Measurements from ENCODE around the gene E2F4. TPM values are rescaled to one million over a fixed set of nuclear protein-coding genes. Genes with fewer than 3 reads are reported as not detected.

E2F4 gene, protein sequence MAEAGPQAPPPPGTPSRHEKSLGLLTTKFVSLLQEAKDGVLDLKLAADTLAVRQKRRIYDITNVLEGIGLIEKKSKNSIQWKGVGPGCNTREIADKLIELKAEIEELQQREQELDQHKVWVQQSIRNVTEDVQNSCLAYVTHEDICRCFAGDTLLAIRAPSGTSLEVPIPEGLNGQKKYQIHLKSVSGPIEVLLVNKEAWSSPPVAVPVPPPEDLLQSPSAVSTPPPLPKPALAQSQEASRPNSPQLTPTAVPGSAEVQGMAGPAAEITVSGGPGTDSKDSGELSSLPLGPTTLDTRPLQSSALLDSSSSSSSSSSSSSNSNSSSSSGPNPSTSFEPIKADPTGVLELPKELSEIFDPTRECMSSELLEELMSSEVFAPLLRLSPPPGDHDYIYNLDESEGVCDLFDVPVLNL
- total RNA-seq (ENCODE audit: unreplicated experiment), result 64.3 TPM
- long read RNA-seq, transcript E2F4-201 (10 exons, 2,096 nt), result major isoform, 12 of 20 reads
- long read RNA-seq, partial matches to known transcripts, result 0 of 20 reads
- long read RNA-seq, other reads (novel, unspliced or antisense), result 8 of 20 reads

DNA sequence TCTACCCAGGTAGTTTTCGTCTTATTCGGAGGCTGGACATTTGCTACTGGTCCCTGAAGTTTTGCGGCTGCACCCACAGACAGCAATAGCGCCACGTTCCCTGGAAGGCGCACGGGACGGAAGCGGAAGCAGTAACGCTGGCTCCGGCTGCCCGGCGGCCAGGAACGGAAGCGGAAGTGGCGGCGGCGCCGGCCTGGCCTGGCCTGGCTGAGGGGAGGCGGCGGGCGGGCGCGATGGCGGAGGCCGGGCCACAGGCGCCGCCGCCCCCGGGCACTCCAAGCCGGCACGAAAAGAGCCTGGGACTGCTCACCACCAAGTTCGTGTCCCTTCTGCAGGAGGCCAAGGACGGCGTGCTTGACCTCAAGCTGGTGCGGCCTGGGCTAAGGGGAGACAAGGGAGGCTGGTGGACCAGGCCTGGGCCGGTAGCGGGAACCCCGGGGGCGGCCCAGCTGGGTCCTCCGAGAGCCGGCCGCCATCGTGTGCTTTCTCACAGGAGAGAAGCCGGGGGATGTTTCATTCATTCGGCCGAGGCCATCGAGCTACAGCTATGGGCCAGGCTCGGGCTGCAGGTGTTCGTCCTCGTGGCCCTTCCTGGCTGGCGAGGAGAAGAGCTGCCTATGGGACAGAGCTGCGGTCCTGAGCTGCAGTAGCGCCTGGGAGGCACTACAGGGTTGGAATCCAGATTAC is at the start of gene E2F4:
E2F4 (plus strand) TSS at position 161 of the 687 bp plus-strand sequence; CDS start at position 234, 73 bp downstream.
- H3K9me3 Mint-ChIP-seq (ENCODE audit: unreplicated experiment), result peaks cover 17% of the 10 kb centered on the region
- peak within 1 kb of the TSS; percentile 84 for H3K27ac Mint-ChIP-seq (ENCODE audit: unreplicated experiment)
- peak within 1 kb of the TSS; percentile 94 for H3K4me3 Mint-ChIP-seq (ENCODE audit: unreplicated experiment)
- peaks cover 13% of the 10 kb centered on the region for H3K4me1 Mint-ChIP-seq (ENCODE audit: low read depth, unreplicated experiment)
- TF ChIP-seq, protein P1, sequence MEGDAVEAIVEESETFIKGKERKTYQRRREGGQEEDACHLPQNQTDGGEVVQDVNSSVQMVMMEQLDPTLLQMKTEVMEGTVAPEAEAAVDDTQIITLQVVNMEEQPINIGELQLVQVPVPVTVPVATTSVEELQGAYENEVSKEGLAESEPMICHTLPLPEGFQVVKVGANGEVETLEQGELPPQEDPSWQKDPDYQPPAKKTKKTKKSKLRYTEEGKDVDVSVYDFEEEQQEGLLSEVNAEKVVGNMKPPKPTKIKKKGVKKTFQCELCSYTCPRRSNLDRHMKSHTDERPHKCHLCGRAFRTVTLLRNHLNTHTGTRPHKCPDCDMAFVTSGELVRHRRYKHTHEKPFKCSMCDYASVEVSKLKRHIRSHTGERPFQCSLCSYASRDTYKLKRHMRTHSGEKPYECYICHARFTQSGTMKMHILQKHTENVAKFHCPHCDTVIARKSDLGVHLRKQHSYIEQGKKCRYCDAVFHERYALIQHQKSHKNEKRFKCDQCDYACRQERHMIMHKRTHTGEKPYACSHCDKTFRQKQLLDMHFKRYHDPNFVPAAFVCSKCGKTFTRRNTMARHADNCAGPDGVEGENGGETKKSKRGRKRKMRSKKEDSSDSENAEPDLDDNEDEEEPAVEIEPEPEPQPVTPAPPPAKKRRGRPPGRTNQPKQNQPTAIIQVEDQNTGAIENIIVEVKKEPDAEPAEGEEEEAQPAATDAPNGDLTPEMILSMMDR (IDR thresholded peaks at IDR 0.05; ENCODE audit: partially characterized antibody, unreplicated experiment), result no peak
- H3K27me3 Mint-ChIP-seq (ENCODE audit: unreplicated experiment), result peaks cover 8% of the 10 kb centered on the region
- DNase-seq, result peak; percentile 91
- H3K36me3 Mint-ChIP-seq (ENCODE audit: unreplicated experiment), result no peaks in the 10 kb centered on the region

DNA sequence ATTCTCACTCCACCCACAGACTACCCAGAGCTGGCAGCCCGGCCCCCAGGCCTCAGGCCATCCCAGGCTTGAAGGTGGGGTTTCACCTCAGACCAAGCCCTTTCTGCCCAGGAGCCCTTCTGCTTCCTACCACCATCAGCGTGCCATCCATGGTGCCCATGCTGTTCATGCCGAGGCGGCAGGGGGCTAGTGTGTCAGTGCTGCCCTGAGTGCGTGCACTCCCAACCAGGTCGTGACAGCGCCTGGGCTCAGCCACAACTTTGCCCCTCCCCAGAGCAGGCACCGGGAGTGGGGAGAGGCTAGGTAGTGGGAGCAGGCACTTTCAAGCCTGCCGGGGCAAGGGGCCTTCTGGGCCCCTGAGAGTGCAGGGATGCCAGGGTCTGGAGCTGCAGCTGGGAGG is 49.6 kb upstream of the E2F4 start:
- TF ChIP-seq, protein P1 (IDR thresholded peaks at IDR 0.05; ENCODE audit: partially characterized antibody, unreplicated experiment), result no peak
- Mint-ChIP-seq H3K27me3 (ENCODE audit: unreplicated experiment) (no peaks in the 10 kb centered on the region), H3K9me3 (ENCODE audit: unreplicated experiment) (peaks cover 2% of the 10 kb centered on the region), H3K27ac (ENCODE audit: unreplicated experiment) (no peak overlapping the region), H3K36me3 (ENCODE audit: unreplicated experiment) (peaks cover 5% of the 10 kb centered on the region), H3K4me3 (ENCODE audit: unreplicated experiment) (no peak overlapping the region), H3K4me1 (ENCODE audit: low read depth, unreplicated experiment) (no peaks in the 10 kb centered on the region)
- no peak for DNase-seq

DNA sequence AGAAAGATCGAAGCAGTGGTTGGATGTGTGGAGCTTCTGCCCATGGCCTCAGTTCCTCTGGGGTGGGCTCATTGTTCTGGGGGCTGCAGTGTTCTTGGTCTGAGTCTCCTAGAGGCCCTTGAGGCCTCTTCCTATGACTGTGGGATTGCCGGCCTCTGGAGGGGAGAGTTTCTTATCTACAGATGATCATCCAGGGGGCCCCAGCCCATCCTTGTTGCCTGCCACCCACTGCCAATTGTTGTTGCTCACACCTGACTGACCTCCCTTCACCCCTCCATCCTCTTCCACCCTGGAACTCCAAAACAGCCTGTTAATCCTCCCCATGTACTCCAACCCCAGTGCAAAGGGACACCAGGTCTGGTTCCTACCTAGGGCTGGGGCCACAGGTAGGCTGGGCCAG is 47.0 kb upstream of the E2F4 start:
- peaks cover 10% of the 10 kb centered on the region for H3K36me3 Mint-ChIP-seq (ENCODE audit: unreplicated experiment)
- no peak overlapping the region for H3K27ac Mint-ChIP-seq (ENCODE audit: unreplicated experiment)
- no peak overlapping the region for H3K4me3 Mint-ChIP-seq (ENCODE audit: unreplicated experiment)
- peaks cover 4% of the 10 kb centered on the region for H3K9me3 Mint-ChIP-seq (ENCODE audit: unreplicated experiment)
- peaks cover 9% of the 10 kb centered on the region for H3K27me3 Mint-ChIP-seq (ENCODE audit: unreplicated experiment)
- TF ChIP-seq, protein P1 (IDR thresholded peaks at IDR 0.05; ENCODE audit: partially characterized antibody, unreplicated experiment), result no peak
- no peaks in the 10 kb centered on the region for H3K4me1 Mint-ChIP-seq (ENCODE audit: low read depth, unreplicated experiment)
- DNase-seq, result no peak

DNA sequence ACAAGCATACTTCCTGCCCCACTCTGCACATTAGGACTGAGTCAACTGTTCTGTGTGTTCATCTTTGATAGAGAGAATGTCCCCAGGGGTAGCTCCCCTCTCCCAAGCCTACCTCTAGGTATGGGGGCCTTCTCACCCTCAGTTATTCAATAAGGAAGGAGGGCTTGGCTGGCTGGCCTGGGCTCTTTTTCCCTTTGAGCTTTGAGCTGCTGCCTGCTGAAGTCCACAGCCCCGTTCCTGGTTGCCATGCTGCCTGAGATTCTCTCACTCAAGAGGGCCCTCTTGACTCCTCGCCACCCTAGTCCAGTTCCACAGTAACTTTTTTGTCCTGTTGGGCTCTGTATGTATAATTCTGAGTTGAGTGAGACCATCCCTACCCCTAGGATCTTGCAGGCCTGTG is 46.2 kb upstream of the E2F4 start:
- no peak overlapping the region for H3K27ac Mint-ChIP-seq (ENCODE audit: unreplicated experiment)
- peaks cover 10% of the 10 kb centered on the region for H3K36me3 Mint-ChIP-seq (ENCODE audit: unreplicated experiment)
- no peaks in the 10 kb centered on the region for H3K4me1 Mint-ChIP-seq (ENCODE audit: low read depth, unreplicated experiment)
- DNase-seq, result no peak
- H3K9me3 Mint-ChIP-seq (ENCODE audit: unreplicated experiment), result peaks cover 4% of the 10 kb centered on the region
- H3K27me3 Mint-ChIP-seq (ENCODE audit: unreplicated experiment), result peaks cover 9% of the 10 kb centered on the region
- TF ChIP-seq, protein P1 (IDR thresholded peaks at IDR 0.05; ENCODE audit: partially characterized antibody, unreplicated experiment), result no peak
- H3K4me3 Mint-ChIP-seq (ENCODE audit: unreplicated experiment), result no peak overlapping the region

Data from glutamatergic neuron (in vitro differentiated cells).